Spinal cord (tissue), 10 donors: ENCODE data around the gene LIX1. TPM values are rescaled to one million over a fixed set of nuclear protein-coding genes. Genes with fewer than 3 reads are reported as not detected.
A peak's percentile ranks its signal among the peaks of the same experiment; 100 is the strongest.

Source experiments
- DNase-seq, 6 donors: peaks; one replicate each; pipeline versions ENCODE4 v3.0.0 to v3.0.0-alpha.2; 2013 to 2015; ENCODE audit warnings: low spot score in 6 of 6, low read depth in 4 of 6
- H3K27ac ChIP-seq: one replicate; pipeline ENCODE4 v1.5.1; 2013; ENCODE audit warnings: low read depth, low read length, control low read depth
- H3K27me3 ChIP-seq: one replicate; pipeline ENCODE4 v1.6.1; 2013; ENCODE audit warnings: low read length; ENCODE audit not compliant: control insufficient read depth, insufficient read depth
- H3K36me3 ChIP-seq: one replicate; pipeline ENCODE4 v1.6.1; 2013; ENCODE audit warnings: low read length; ENCODE audit not compliant: control insufficient read depth, insufficient read depth
- H3K4me1 ChIP-seq: one replicate; pipeline ENCODE4 v1.6.1; 2013; ENCODE audit warnings: low read length; ENCODE audit not compliant: control insufficient read depth, insufficient read depth
- H3K4me3 ChIP-seq: one replicate; pipeline ENCODE4 v1.5.1; 2013; ENCODE audit warnings: low read depth, low read length, control low read depth
- H3K9me3 ChIP-seq: one replicate; pipeline ENCODE4 v1.6.1; 2013; ENCODE audit warnings: low read length; ENCODE audit not compliant: control insufficient read depth, insufficient read depth
- WGBS: methylation state at CpG from one replicate; pipeline ENCODE4 v1.1.5; 2013; ENCODE audit warnings: missing lambda C conversion rate; ENCODE audit not compliant: insufficient coverage; 5-methylcytosine and 5-hydroxymethylcytosine counted together
- polyA plus RNA-seq, 2 donors: library from polyadenylated mRNA; unstranded; fragments of 120-200 nt; gene quantifications; one replicate each; pipeline ENCODE4 v1.2.1, GENCODE V29; 2013; ENCODE audit not compliant: insufficient read length in 2 of 2
- total RNA-seq, 2 donors: library from RNA; depleted of rRNA in 1 of 2; stranded (reverse); fragments of 120-200 nt in 1 of 2; fragments of >200 nt in 1 of 2; gene quantifications; one replicate each; pipeline versions ENCODE4 v1.2.3 to v1.2.4, GENCODE V29; 2013 to 2014
- donor health status: healthy.

Gene LIX1
- total and polyA plus RNA-seq, 4 donors, result 22.3 to 68.9 (median 41.6) TPM

- peaks cover 25% of the 10 kb centered on the region for H3K4me1 ChIP-seq
- WGBS, result 69% methylated on average over 3 of the region's 9 CpGs
- H3K36me3 ChIP-seq, result peaks cover 3% of the 10 kb centered on the region
- H3K4me3 ChIP-seq, result no peak overlapping the region
- H3K27me3 ChIP-seq, result no peaks in the 10 kb centered on the region
- no peak for DNase-seq
- no peaks in the 10 kb centered on the region for H3K9me3 ChIP-seq
- H3K27ac ChIP-seq, result peak overlapping the region; percentile 25
Measured at GRCh38 chr5:97097326-97098230, 44.8 kb downstream of the LIX1 start.

DNA sequence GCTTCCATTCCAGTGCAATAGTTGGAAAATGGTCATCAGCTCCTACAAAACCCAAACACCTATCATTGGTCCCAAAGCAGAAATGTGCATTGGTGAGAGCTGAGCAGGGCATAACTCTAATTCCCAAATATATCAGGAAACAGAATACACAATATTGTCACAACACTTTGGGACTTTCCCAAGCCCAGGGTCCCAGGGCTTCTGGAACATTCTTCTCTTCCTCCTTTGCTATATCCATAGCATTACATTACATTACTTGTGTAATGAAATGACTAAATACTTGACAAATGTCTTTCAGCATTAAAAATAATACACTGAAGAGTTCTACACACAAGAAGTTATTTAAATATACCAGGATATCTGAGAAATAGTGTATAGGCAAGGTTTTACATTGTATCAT is 45.6 kb downstream of the LIX1 start:
- H3K4me1 ChIP-seq, result peaks cover 19% of the 10 kb centered on the region
- H3K4me3 ChIP-seq, result no peak overlapping the region
- H3K27me3 ChIP-seq, result no peaks in the 10 kb centered on the region
- no peaks in the 10 kb centered on the region for H3K9me3 ChIP-seq
- H3K27ac ChIP-seq, result no peak overlapping the region
- peaks cover 3% of the 10 kb centered on the region for H3K36me3 ChIP-seq
- DNase-seq, result no peak

GRCh38 chr5:97096191-97096590 is 46.2 kb downstream of the LIX1 start:
- WGBS, result no CpG with 5 or more reads among the region's 5 CpGs
- peaks cover 15% of the 10 kb centered on the region for H3K4me1 ChIP-seq
- H3K9me3 ChIP-seq, result no peaks in the 10 kb centered on the region
- no peak overlapping the region for H3K27ac ChIP-seq
- H3K36me3 ChIP-seq, result peaks cover 3% of the 10 kb centered on the region
- no peak overlapping the region for H3K4me3 ChIP-seq
- H3K27me3 ChIP-seq, result no peaks in the 10 kb centered on the region
- peak in 5 of 6 donors; percentile 48 to 78 (median 57) for DNase-seq

GRCh38 chr5:97095318-97095732 is 47.1 kb downstream of the LIX1 start:
- no CpG with 5 or more reads among the region's 1 CpG for WGBS
- no peak for DNase-seq
- H3K27me3 ChIP-seq, result no peaks in the 10 kb centered on the region
- H3K4me3 ChIP-seq, result no peak overlapping the region
- H3K4me1 ChIP-seq, result peaks cover 9% of the 10 kb centered on the region
- peaks cover 3% of the 10 kb centered on the region for H3K36me3 ChIP-seq
- H3K27ac ChIP-seq, result no peak overlapping the region
- H3K9me3 ChIP-seq, result no peaks in the 10 kb centered on the region

DNA sequence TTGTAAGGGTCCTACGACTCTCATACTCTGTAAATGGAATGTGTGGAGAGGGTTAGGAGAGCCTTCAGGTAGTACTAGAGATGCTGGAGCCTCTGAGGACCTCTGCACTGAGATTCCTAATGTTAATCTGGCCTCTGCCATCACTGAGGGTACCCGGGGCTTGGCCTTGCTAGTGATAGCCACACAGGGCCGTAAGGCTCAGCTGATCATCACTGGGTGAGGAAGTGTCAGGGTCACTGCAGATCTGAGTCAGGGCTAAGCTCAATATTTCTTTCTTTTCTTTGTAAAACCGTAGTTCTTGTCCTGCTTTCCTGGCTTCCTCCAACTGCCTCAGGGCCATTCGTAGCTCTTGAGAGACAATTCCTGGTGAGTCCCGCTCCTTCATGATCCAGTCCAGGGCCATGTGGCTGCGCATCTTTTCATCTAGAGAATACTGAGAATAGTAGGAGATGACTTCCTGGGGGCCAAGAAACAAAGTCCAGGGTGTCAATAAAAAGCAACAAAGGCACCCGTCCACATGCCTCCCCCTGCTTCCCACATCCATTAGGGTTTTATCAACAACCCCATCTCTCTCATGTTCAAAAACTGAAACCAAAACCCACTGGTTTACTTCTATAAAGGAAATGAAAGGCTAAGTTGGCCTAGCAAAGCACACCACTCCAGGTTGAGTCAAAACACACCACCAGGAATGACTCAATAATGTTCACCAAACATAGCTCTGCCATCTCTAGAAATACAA is 47.7 kb downstream of the LIX1 start:
- WGBS, result 95% methylated on average over 8 of the region's 8 CpGs
- Histone ChIP-seq H3K27me3 (no peaks in the 10 kb centered on the region), H3K4me1 (peaks cover 9% of the 10 kb centered on the region), H3K9me3 (no peaks in the 10 kb centered on the region), H3K4me3 (no peak overlapping the region), H3K36me3 (peaks cover 3% of the 10 kb centered on the region), H3K27ac (no peak overlapping the region)
- DNase-seq, result no peak

GRCh38 chr5:97093193-97093592 is 49.2 kb downstream of the LIX1 start:
- Histone ChIP-seq H3K27ac (no peak overlapping the region), H3K36me3 (peaks cover 3% of the 10 kb centered on the region), H3K9me3 (no peaks in the 10 kb centered on the region), H3K4me1 (no peaks in the 10 kb centered on the region), H3K27me3 (no peaks in the 10 kb centered on the region), H3K4me3 (no peak overlapping the region)
- DNase-seq, result no peak

GRCh38 chr5:97090944-97091343 is 51.5 kb downstream of the LIX1 start:
- H3K4me3 ChIP-seq, result no peak overlapping the region
- H3K27me3 ChIP-seq, result no peaks in the 10 kb centered on the region
- no peaks in the 10 kb centered on the region for H3K9me3 ChIP-seq
- no peak for DNase-seq
- no peaks in the 10 kb centered on the region for H3K4me1 ChIP-seq
- peaks cover 3% of the 10 kb centered on the region for H3K36me3 ChIP-seq
- 97% methylated on average over 3 of the region's 3 CpGs for WGBS
- no peak overlapping the region for H3K27ac ChIP-seq

- DNase-seq, result no peak
- H3K4me3 ChIP-seq, result no peak overlapping the region
- H3K36me3 ChIP-seq, result peaks cover 3% of the 10 kb centered on the region
- WGBS, result 96% methylated on average over 3 of the region's 6 CpGs
- H3K27me3 ChIP-seq, result no peaks in the 10 kb centered on the region
- H3K9me3 ChIP-seq, result no peaks in the 10 kb centered on the region
- H3K27ac ChIP-seq, result no peak overlapping the region
- no peaks in the 10 kb centered on the region for H3K4me1 ChIP-seq
Measured at GRCh38 chr5:97089149-97089801, 53.1 kb downstream of the LIX1 start.

DNA sequence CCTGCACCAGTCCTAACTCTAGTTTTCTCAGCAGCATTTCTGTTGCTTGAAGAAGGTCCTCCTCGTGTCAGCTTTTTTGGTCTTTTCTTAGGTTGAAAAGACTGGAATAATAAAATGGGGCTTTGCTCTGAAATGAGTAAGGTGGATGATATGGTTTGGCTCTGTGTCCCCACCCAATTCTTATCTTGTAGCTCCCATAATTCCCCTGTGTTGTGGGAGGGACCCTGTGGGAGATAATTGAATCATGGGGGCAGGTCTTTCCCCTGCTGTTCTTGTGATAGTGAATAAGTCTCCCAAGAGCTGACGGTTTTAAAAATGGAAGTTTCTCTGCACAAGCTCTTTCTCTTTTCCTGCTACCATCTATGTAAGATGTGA is 53.6 kb downstream of the LIX1 start:
- 100% methylated on average over 1 of the region's 2 CpGs for WGBS
- peaks cover 3% of the 10 kb centered on the region for H3K36me3 ChIP-seq
- H3K9me3 ChIP-seq, result no peaks in the 10 kb centered on the region
- H3K4me1 ChIP-seq, result no peaks in the 10 kb centered on the region
- no peak overlapping the region for H3K27ac ChIP-seq
- no peak for DNase-seq
- no peak overlapping the region for H3K4me3 ChIP-seq
- no peaks in the 10 kb centered on the region for H3K27me3 ChIP-seq
